Activated CD4-positive, alpha-beta T cell treated with anti-CD3 and anti-CD28 coated beads, Interleukin-2, amount 10 ng/mL, durations not matched to agents 24 days and 14 days (primary cell): ENCODE results near the gene IL21R. TPM values are rescaled to one million over a fixed set of nuclear protein-coding genes. Genes with fewer than 3 reads are reported as not detected.

Source experiments
- DNase-seq: peaks from one replicate; pipeline ENCODE4 v3.0.0; 2022
- H3K27ac Mint-ChIP-seq: one replicate; pipeline ENCODE4 v1.8.0; 2022; ENCODE audit warnings: mild to moderate bottlenecking, mixed read lengths
- H3K27me3 Mint-ChIP-seq: one replicate; pipeline ENCODE4 v1.8.0; 2022; ENCODE audit warnings: mixed read lengths
- H3K36me3 Mint-ChIP-seq: one replicate; pipeline ENCODE4 v1.8.0; 2022; ENCODE audit warnings: low read depth, mild to moderate bottlenecking, mixed read lengths
- H3K4me1 Mint-ChIP-seq: one replicate; pipeline ENCODE4 v1.8.0; 2021; ENCODE audit warnings: mixed read lengths
- H3K4me3 Mint-ChIP-seq: one replicate; pipeline ENCODE4 v1.8.0; 2022; ENCODE audit warnings: mild to moderate bottlenecking, moderate library complexity, mixed read lengths
- H3K9me3 Mint-ChIP-seq: one replicate; pipeline ENCODE4 v1.8.0; 2021; ENCODE audit warnings: mixed read lengths
- intact Hi-C: fragments of 100-400 bp; cut with micrococcal nuclease; formaldehyde crosslinking; loops from one replicate; pipeline ENCODE4 v1.15.1; 2023
- total RNA-seq: library from RNA; stranded (reverse); gene quantifications from 2 replicates; pipeline ENCODE4 v1.2.3, GENCODE V29; 2022

Gene IL21R
- total RNA-seq, 1 donor from 2014 or later: 94.9 TPM

DNA sequence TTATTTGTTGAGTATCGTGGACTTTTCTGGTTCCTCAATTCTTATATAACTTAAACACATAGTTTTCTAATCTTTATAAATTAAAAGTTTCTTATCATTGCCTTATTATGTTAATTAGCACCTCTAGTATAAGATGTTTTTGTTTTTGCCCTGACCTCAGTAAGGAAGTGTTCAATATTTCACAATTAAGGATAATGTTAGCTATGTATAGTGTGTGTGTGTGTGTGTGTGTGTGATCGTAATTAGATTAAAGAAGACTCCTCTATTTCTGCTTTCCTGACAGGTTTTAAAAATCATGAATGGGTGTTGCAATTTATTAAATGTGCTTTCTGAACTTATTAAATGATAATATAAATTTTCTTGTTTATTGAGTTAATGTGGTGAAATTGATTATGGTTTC is 12.0 kb downstream of the IL21R start:
- H3K9me3 Mint-ChIP-seq: peaks cover 18% of the 10 kb centered on the region
- intact Hi-C loops: no loop called here
- no peak overlapping the region for H3K27ac Mint-ChIP-seq
- no peaks in the 10 kb centered on the region for H3K27me3 Mint-ChIP-seq
- H3K36me3 Mint-ChIP-seq: peaks cover 84% of the 10 kb centered on the region
- H3K4me1 Mint-ChIP-seq: peaks cover 48% of the 10 kb centered on the region
- no peak for DNase-seq
- H3K4me3 Mint-ChIP-seq: no peak overlapping the region

DNA sequence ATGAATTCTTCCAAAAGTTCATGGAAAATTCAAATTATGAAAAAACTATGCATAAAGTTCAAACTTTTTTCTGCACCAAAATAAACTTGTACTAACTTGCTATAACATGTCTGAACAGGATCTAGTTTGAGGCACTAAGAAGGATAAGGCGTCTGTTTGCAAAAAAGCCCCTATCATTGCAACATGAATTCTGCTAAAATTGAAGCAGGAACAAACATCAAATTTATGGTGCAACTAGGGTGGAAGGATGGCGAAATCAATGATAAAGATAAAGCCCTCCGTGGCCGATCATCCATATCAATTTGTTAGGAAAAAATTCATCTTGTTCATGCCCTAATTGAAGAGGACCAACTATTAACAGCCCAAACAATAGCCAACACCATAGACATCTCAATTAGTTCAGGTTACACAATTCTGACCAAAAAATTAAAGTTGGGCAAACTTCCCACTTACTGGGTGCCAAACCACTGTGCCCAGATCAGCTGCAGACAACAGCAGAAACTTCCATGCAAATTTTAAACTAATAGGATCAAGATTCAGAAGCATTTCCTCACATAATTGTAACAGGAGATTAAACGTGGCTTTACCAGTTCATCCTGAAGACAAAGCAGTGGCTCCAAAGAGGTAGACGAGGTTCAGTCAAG is 12.9 kb downstream of the IL21R start:
- DNase-seq: no peak
- intact Hi-C loops: no loop called here
- peaks cover 18% of the 10 kb centered on the region for H3K9me3 Mint-ChIP-seq
- peak overlapping the region; percentile 22 for H3K27ac Mint-ChIP-seq
- H3K27me3 Mint-ChIP-seq: no peaks in the 10 kb centered on the region
- H3K36me3 Mint-ChIP-seq: peaks cover 86% of the 10 kb centered on the region
- no peak overlapping the region for H3K4me3 Mint-ChIP-seq
- peaks cover 42% of the 10 kb centered on the region for H3K4me1 Mint-ChIP-seq

DNA sequence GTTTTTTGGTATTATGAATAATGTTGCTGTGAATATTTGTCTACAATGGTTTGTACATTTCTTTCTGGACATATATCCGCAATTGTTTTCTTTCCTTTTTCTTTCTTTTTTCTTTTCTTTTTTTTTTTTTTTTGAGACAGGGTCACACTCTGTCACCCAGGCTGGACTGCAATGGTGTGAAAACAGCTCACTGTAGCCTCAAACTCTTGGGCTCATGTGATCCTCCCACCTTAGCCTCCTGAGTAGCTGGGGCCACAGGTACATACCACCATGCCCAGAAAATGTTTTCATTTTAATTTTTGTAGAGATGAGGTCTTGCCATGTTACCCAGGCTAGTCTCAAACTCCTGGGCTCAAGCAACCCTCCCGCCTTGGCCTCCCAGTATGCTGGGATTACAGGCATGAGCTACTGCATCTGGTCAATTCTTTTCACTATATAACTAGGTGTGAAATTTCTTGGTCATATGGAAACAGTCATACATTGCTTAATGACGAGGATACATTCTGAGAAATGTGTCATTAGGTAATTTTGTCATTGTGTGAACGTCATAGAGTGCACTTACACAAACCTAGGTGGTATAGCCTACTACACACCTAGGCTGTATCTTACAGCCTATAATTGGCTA is 15.2 kb downstream of the IL21R start:
- H3K27ac Mint-ChIP-seq: peak overlapping the region; percentile 78
- peaks cover 85% of the 10 kb centered on the region for H3K36me3 Mint-ChIP-seq
- H3K9me3 Mint-ChIP-seq: peaks cover 22% of the 10 kb centered on the region
- no peaks in the 10 kb centered on the region for H3K27me3 Mint-ChIP-seq
- no peak overlapping the region for H3K4me3 Mint-ChIP-seq
- H3K4me1 Mint-ChIP-seq: peaks cover 37% of the 10 kb centered on the region
- DNase-seq: peak; percentile 53
- intact Hi-C loops: loop anchor here (1.0 kb wide), 1 partner anchor 9 kb away; no protein-coding TSS in a partner anchor

DNA sequence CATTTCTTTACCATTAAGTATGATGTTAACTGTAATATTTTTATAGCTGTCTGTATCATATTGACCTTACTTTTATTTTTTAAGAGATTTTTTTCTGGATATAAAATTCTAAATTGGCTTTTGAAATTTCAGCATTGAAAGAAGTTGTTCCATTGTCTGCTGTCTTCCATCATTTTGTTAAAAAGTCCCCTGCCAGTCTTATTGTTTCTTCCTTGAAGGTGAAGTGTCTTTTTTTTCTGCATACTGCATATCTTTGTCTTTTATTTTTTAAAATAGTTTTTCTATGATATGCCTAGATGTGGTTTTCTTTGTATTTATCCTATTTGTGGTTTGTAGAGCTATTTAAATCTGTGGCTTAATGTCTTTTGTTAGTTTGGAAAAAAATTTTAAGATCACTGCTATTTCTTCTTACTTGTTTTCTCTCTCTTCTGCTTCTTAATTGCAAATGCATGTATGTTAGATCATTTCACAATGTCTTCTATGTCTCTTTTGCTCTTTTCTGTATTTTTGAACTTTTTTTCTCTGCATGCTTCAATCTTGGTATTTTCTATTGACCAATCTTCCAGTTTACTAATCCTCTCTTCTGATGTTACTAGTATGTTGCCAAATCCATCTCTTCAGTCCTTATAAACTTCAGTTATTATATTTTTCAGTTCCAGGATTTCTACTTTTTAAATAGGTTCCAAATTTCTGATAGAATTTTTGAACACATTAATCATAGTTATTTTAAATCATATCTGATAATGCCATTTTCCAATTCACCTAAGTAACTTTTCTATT is 20.2 kb downstream of the IL21R start:
- Mint-ChIP-seq H3K4me1 (peaks cover 41% of the 10 kb centered on the region), H3K27me3 (no peaks in the 10 kb centered on the region), H3K9me3 (peaks cover 19% of the 10 kb centered on the region), H3K4me3 (no peak overlapping the region), H3K27ac (peak overlapping the region; percentile 46), H3K36me3 (peaks cover 89% of the 10 kb centered on the region)
- intact Hi-C loops: no loop called here
- no peak for DNase-seq

DNA sequence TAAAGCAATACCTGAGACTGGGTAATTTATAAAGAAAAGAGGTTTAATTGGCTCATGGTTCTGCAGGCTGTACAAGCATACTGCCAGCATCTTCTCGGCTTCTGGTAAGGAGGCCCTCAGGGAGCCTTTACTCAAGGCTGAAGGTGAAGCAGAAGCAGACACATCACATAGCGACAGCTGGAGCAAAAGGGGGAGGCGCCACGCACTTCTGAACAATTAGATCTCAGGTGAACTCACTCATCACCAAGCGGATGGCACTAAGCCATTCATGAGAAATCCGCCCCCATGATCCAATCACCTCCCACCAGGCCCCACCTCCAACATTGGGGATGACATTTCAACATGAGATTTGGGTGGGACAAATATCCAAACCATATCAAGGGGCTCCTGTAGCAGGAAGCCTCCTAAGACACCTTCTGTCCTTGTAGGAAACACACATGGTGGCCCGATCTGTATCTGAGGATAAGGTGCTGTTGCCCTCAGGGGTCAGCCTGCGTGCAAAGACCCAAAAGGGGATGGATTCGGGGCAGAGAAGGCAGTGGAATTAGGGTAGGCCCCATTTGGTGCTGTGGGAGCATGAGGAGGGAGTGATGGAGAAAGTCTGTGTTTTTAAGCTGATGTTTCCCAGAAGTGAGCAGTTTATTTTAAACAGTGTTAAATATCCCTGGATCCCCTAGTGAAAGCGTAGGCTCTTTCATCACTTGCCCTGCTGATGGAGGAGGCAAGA is 23.0 kb downstream of the IL21R start:
- H3K9me3 Mint-ChIP-seq: peaks cover 19% of the 10 kb centered on the region
- H3K4me3 Mint-ChIP-seq: no peak overlapping the region
- H3K27me3 Mint-ChIP-seq: no peaks in the 10 kb centered on the region
- intact Hi-C loops: no loop called here
- peak; percentile 55 for DNase-seq
- H3K36me3 Mint-ChIP-seq: peaks cover 87% of the 10 kb centered on the region
- H3K4me1 Mint-ChIP-seq: peaks cover 48% of the 10 kb centered on the region
- peak overlapping the region; percentile 74 for H3K27ac Mint-ChIP-seq

DNA sequence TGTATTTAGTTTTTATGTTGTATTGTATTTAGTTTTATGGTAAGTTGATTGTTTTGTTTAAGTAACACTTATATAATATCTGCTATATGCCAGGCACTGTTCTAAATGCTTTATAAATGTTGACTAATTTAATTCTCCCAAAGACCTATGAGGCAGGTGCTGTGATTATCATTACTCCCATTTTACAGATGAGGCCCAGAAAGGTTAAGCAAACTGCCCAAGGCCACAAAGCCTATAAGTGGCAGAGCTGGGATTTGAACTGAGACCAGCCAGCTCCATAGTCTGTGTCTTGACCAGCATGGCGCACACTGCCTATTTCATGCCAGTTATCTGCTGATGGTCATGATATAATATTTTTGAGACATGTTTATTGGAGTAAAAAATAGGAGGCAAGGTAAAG is 24.0 kb downstream of the IL21R start:
- Mint-ChIP-seq H3K27me3 (no peaks in the 10 kb centered on the region), H3K4me1 (peaks cover 50% of the 10 kb centered on the region), H3K36me3 (peaks cover 84% of the 10 kb centered on the region), H3K9me3 (peaks cover 10% of the 10 kb centered on the region), H3K4me3 (peak overlapping the region; percentile 24), H3K27ac (peak overlapping the region; percentile 80)
- intact Hi-C loops: loop anchor here (1.0 to 2.0 kb wide), 3 partner anchors 9 to 19 kb away; no protein-coding TSS in a partner anchor
- DNase-seq: peak; percentile 54

DNA sequence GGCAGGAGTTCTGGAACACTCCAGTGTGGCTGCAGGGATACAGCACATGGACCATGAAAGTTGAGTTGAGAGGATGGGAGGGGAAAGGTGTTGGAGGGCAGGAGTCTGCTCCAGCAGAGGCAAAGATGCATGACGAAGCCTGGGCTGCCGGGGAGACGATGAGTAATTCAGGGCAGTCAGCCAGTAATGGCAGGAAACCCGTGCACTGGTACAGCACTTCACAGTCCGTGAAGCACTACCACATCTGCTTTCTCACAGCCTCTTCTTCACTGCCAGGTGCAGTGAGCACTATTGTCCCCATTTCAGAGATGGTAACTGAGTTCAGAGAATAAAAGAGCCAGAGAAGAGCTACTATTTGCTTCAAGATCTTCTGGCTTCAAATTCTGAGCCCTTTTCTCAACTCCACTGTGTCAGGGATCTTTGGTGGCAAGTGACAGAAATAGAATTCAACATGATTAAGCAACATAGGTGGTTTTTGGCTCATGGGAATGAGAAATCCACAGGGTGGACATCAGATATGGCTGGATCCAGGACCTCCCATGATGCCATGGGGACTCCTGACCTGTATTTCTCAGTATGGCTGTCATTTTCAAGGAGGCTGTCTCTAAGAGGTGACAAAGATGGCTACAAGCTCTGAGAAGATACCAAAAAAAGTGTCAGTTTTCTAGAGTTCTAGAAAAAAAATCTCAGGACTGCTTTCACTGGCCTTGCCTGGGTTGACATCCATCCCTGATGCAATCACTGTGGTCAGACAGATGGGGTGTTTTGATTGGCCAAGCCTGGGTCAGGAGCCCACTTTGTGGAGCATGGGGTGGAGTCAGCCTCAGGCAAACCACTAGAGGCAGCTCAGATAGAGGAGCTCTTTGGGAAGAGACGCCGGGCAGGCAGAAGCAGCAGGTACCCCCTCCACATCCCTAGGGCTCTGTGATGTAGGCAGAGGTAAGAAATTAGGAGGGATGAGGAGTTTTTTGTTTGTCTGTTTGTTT is 24.7 kb downstream of the IL21R start:
- Mint-ChIP-seq H3K4me3 (peak overlapping the region; percentile 24), H3K27ac (peak overlapping the region; percentile 80), H3K36me3 (peaks cover 84% of the 10 kb centered on the region), H3K9me3 (peaks cover 9% of the 10 kb centered on the region), H3K4me1 (peaks cover 55% of the 10 kb centered on the region), H3K27me3 (no peaks in the 10 kb centered on the region)
- DNase-seq: peak; percentile 90
- intact Hi-C loops: loop anchor here (1.0 to 2.0 kb wide), 3 partner anchors 9 to 18 kb away; no protein-coding TSS in a partner anchor

DNA sequence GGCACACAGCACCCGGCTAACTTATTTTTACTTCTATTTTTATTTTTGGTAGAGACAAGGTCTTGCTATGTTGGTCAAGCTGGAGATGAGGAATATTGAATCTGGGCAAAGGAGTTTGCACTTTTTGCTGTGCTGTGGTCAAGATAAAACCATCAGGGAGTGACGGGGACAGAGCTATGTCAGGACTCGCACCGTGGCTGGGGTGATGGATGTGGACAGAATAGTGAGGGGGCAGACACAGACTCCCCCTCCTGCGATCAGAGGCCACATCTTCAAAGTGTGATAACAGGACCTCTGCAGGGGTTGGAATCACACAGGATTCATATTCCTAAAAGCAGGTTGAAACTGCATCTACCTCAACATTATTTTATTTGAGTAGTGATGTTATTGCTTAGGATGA is 25.6 kb downstream of the IL21R start:
- Mint-ChIP-seq H3K27ac (peak overlapping the region; percentile 80), H3K4me1 (peaks cover 61% of the 10 kb centered on the region), H3K36me3 (peaks cover 79% of the 10 kb centered on the region), H3K27me3 (no peaks in the 10 kb centered on the region), H3K9me3 (peaks cover 4% of the 10 kb centered on the region), H3K4me3 (no peak overlapping the region)
- DNase-seq: no peak
- intact Hi-C loops: loop anchor here (2.0 kb wide), 1 partner anchor 17 kb away; no protein-coding TSS in a partner anchor

DNA sequence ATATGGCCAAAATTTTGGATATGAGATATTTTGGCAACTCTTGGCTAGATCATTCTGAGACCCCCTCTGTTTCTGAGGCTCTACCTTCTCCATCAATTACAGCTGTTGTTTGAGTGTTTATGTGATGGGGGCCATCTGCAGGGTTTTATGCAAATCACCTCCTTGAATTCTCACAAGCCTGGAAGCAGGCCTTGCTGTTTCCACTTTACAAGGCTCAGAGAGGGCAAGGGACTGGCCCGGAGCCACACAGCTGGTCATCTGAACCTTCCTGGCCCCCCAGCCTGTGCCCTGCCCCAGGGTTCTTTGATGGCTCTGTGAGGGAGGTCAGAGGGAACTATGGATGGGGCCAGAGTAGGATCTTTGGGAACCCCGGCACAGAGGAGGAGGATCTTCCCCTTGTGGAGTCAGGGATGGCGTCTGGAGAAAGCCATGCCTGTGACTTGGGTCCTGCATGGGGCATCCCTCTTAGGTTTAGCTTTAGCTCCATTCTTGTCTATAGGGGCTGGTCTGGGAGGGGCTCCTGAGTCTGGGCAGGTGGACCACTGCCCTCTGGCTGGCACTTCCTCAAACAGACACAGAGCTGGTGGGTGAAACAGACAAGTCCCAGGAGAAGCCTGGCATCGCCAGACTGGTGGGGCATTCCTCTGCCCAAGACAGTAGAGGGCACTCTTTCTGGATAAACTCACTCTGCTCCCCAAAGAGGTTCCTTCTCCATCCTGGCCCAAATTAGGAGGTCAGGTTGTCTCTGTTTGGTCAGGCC is 26.2 kb downstream of the IL21R start:
- intact Hi-C loops: no loop called here
- H3K9me3 Mint-ChIP-seq: peaks cover 4% of the 10 kb centered on the region
- peak; percentile 55 for DNase-seq
- peak overlapping the region; percentile 19 for H3K4me3 Mint-ChIP-seq
- peaks cover 79% of the 10 kb centered on the region for H3K36me3 Mint-ChIP-seq
- H3K27me3 Mint-ChIP-seq: no peaks in the 10 kb centered on the region
- H3K27ac Mint-ChIP-seq: peak overlapping the region; percentile 65
- H3K4me1 Mint-ChIP-seq: peaks cover 67% of the 10 kb centered on the region

DNA sequence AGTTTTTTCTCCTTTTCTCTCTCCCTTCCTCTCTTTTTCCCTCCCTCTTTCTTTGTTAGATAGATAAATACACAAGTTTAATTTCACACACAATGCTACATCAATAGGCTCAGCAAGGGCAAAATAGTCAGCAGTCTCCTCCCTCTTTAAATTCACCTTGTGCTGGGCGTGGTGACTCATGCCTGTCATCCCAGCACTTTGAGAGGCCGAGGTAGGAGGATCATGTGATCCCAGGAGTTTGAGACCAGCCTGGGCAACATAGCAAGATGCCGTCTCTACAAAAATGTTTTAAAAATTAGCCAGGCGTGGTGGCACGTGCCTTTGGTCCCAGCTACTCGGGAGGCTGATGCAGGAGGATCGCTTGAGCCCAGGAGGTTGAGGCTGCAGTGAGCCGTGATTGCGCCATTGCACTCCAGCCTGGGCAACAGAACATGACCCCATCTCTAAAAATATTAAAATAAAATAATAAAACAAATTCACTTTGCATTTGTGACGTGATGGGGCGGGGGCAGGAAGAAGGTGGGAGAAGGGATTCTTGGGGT is 27.4 kb downstream of the IL21R start:
- intact Hi-C loops: no loop called here
- Mint-ChIP-seq H3K9me3 (no peaks in the 10 kb centered on the region), H3K27ac (peak overlapping the region; percentile 82), H3K4me1 (peaks cover 62% of the 10 kb centered on the region), H3K27me3 (no peaks in the 10 kb centered on the region), H3K36me3 (peaks cover 75% of the 10 kb centered on the region), H3K4me3 (peak overlapping the region; percentile 42)
- DNase-seq: no peak

DNA sequence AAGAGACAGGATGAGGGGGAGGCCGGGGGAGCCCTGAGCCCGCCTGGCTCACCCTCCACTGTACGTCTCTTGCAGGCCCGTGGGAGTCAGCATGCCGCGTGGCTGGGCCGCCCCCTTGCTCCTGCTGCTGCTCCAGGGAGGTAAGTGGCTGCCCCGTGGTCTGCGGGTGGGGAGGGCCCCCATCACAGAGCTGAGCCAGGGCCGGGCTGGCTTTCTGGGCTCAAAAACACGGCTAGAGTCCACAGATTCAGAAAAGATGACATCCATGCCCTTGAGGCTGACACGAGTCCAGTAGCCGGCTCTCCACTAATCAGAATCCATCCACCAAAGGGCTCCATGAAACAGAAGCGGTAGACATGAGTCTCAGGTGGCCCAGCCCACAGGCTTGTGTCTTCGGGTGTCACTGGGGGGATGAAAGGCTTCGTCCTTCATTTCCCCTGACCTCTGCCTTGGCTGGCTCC is 28.0 kb downstream of the IL21R start:
- no peaks in the 10 kb centered on the region for H3K9me3 Mint-ChIP-seq
- H3K27me3 Mint-ChIP-seq: no peaks in the 10 kb centered on the region
- intact Hi-C loops: no loop called here
- H3K27ac Mint-ChIP-seq: peak overlapping the region; percentile 76
- no peak for DNase-seq
- peaks cover 57% of the 10 kb centered on the region for H3K4me1 Mint-ChIP-seq
- H3K36me3 Mint-ChIP-seq: peaks cover 75% of the 10 kb centered on the region
- H3K4me3 Mint-ChIP-seq: no peak overlapping the region

DNA sequence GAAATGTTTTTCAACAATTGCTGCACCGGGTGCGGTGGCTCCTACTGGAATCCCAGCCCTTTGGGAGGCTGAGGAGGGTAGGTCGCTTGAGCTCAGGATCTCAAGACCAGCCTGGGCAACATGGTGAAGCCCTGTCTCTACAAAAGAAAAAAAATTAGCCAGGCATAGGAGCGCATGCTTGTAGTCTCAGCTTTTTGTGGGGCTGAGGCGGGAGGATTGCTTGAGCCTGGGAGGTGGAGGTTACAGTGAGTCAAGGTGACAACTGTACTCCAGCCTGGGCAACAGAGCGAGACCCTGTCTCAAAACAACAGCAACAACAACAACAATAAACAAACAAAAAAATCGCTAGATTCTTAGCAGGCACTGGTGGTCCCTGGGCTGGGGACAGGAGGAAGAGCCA is 28.5 kb downstream of the IL21R start:
- H3K4me1 Mint-ChIP-seq: peaks cover 52% of the 10 kb centered on the region
- H3K36me3 Mint-ChIP-seq: peaks cover 72% of the 10 kb centered on the region
- no peaks in the 10 kb centered on the region for H3K9me3 Mint-ChIP-seq
- H3K27ac Mint-ChIP-seq: peak overlapping the region; percentile 76
- H3K4me3 Mint-ChIP-seq: no peak overlapping the region
- DNase-seq: no peak
- H3K27me3 Mint-ChIP-seq: no peaks in the 10 kb centered on the region
- intact Hi-C loops: no loop called here
